ENCODE measurements around the gene RRP1.

The RRP1 gene

DNA sequence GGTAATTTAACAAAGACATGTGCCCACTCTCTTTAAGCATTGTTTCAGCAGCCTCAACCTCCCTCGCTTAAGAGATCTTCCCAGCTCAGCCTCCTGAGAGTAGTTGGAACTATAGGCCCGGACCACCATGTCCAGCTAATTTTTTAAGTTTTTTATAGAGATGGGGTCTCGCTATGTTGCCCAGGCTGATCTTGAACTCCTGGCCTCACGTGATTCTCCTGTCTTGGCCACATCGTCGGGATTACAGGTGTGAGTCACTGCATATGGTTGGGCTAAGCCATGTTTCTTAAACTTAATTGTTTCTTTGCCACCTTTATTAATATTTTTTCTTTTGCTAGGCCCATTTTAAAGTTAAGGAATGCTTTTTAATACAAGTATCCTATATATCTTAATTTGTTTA is 57.1 kb downstream of the RRP1 start:
- DNase-seq = no peak

GRCh38 chr21:43847301-43847700 is 57.9 kb downstream of the RRP1 start:
- no peak for DNase-seq

GRCh38 chr21:43848771-43849170 is 59.4 kb downstream of the RRP1 start:
- no peak for DNase-seq

DNA sequence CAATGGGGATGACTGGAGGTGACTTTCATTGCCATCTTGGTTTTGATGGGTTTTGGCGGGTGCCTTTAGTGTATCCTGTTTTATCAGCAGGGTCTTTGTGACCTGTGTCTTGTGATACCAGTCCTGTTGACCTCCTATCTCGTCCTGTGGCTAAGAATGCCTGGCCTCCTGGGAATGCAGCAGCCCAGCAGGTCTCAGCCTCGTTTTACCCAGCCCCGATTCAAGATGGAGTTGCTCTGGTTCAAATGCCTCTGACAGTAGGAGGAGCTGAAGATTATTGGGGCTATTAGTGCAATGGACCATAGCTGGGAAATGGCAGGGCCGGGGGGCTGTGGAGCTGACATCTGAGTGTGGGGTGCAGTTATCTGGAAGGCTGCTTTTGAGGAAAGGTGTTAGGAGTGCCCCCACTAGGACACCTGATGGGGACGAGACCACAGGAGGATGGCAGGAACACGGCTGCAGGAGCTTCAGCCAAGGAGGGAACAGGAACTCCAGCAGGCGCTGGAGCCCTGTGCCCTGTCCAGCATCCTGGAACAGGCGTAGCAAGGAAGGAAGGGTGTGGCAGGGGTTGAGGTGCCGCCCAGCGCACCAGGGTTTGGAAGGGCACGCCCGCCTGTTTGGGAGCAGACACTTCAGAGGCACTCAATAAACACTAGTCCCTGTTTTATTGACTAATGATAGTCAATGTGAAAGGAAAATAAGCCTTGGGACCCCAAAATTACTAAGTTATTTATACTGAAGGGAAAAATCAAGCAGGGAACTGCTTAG is 60.3 kb downstream of the RRP1 start:
- DNase-seq = no peak

DNA sequence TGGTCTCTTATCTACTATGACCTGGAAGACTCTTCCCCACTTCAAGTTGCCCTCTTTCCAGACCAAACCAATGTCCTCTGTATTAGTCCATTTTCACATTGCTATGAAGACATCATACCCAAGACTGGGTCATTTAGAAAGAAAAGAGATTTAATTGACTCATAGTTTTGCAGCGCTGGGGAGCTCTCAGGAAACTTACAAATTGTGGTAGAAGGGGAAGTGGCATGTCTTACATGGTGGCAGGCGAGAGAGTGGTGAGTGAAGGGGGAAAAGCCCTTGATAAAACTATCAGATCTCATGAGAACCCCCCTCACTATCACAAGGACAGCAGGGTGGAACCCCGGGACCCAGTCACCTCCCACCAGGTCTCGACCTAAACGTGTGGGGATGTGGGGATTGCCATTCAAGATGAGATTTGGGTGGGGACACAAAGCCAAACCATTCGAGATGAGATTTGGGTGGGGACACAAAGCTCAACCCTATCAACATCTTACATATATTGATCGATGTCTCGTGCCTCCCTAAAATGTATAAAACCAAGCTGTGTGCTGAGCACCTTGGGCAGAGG is 61.4 kb downstream of the RRP1 start:
- DNase-seq = no peak

DNA sequence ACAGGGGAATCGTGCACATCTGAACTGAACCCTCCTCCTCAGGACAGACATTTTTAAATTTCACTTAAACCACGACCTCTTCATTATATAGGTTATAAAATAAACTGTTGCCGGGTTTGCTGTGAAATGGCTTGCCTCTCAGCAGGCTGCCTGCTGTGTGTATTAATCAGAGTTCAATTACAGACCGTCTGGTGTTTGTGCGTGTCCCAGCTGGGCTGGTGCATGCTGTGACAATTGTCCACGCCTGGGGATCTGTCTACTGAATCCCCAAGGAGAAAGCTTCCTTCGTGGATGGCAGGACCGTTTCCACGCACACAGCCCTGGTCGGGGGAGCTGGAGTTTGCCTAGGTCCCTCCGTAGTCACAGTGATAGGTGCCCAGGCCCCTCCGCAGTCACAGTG is 62.2 kb downstream of the RRP1 start:
- DNase-seq = no peak

GRCh38 chr21:43853851-43854772 is 64.7 kb downstream of the RRP1 start:
- DNase-seq = no peak

Measured in CD4-positive, alpha-beta T cell treated with Interleukin-17A for 1 hour (primary cell).